Measurements from ENCODE around the gene MGST3. TPM values are rescaled to one million over a fixed set of nuclear protein-coding genes. Genes with fewer than 3 reads are reported as not detected.

Gene MGST3
- total and polyA plus RNA-seq, 2 experiments from 2014 or later, result 84.5 to 262 TPM

DNA sequence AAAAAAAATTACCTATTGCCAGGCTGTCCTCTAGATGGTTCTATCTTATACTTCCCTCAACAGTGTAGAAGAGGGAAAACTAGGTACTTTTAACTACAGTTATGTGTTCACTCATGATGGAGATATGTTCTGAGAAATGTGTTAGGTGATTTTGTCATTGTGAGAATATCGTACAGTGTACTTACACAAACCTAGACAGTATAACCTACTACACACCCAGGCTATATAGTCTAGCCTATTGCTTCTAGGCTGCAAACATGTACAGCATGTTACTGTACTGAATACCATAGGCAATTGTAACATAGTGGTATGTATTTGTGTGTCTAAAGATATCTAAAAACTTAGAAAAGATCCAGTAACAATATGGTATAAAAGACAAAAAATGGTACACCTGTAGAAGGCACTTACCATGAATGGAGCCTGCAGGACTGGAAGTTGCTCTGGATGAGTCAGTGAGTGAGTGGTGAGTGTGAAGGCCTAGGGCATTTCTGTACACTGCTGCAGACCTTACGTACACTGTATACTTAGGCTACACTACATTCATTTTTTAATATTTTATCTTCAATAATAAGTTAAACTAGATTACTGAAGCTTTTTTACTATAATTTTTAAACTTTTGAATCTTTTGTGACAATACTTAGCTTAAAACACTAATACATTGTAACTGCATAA lies 13.2 kb downstream of the MGST3 start (continued):
- TF ChIP-seq, protein P1, sequence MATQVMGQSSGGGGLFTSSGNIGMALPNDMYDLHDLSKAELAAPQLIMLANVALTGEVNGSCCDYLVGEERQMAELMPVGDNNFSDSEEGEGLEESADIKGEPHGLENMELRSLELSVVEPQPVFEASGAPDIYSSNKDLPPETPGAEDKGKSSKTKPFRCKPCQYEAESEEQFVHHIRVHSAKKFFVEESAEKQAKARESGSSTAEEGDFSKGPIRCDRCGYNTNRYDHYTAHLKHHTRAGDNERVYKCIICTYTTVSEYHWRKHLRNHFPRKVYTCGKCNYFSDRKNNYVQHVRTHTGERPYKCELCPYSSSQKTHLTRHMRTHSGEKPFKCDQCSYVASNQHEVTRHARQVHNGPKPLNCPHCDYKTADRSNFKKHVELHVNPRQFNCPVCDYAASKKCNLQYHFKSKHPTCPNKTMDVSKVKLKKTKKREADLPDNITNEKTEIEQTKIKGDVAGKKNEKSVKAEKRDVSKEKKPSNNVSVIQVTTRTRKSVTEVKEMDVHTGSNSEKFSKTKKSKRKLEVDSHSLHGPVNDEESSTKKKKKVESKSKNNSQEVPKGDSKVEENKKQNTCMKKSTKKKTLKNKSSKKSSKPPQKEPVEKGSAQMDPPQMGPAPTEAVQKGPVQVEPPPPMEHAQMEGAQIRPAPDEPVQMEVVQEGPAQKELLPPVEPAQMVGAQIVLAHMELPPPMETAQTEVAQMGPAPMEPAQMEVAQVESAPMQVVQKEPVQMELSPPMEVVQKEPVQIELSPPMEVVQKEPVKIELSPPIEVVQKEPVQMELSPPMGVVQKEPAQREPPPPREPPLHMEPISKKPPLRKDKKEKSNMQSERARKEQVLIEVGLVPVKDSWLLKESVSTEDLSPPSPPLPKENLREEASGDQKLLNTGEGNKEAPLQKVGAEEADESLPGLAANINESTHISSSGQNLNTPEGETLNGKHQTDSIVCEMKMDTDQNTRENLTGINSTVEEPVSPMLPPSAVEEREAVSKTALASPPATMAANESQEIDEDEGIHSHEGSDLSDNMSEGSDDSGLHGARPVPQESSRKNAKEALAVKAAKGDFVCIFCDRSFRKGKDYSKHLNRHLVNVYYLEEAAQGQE (IDR thresholded peaks at IDR 0.05; ENCODE audit: unreplicated experiment), result no peak
- no peak for TF ChIP-seq ZNF114 (CRISPR knock-in tag; IDR thresholded peaks at IDR 0.05)

DNA sequence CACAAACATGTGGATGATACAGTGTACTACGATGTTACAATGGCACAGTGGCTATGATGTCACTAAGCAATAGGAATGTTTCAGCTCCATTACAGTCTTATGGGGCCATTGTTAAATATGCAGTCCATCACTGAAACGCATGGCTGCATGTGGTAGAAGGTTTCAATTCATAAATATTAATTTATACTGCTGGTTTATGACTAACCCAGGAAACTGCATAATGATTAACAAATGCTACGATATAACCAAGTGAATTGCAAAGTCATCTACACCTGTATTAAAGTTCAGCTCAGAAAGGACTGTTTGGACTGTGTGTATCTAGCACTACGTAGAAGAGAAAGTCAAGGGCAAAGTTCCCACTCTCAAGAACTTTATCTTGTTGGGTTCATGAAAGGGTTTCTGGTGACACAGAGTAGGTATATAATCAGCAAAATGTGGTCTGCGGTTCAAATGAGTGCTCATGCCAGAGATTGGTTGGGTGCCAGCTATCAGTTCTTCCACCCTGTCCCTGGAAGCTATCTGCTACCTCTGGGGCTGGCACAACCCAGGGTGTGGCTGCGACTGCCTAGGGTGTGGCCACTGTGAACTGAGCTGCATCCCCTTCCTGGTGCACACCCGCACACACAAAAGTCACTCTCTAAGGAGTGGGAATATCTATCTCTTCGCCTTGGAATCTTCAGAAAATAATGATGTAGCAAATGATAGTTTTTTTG lies 14.8 kb downstream of the MGST3 start:
- no peaks in the 10 kb centered on the region for H3K9me2 ChIP-seq (ENCODE audit: insufficient read depth)
- no peak overlapping the region for H3K4me3 Mint-ChIP-seq
- H3K4me2 ChIP-seq, result no peak overlapping the region
- H3K27ac Mint-ChIP-seq, result no peak overlapping the region
- H3K79me2 ChIP-seq (replicated peaks; ENCODE audit: insufficient read depth), result peaks cover 41% of the 10 kb centered on the region
- H3K4me1 ChIP-seq (ENCODE audit: insufficient read depth), result peaks cover 8% of the 10 kb centered on the region; the same call in 1 of the 2 replicates
- no peaks in the 10 kb centered on the region for H3K27me3 ChIP-seq (ENCODE audit: insufficient read depth)
- no peak for DNase-seq (ENCODE audit: low spot score)
- no peaks in the 10 kb centered on the region for H3F3A ChIP-seq (replicated peaks; ENCODE audit: low read depth)
- H3K27me3 Mint-ChIP-seq (ENCODE audit: insufficient read depth, low read depth, poor library complexity), result no peaks in the 10 kb centered on the region
- no peak overlapping the region for H3K27ac ChIP-seq (ENCODE audit: low read depth)
- no peaks in the 10 kb centered on the region; the same call in 1 of the 2 replicates for H3K36me3 ChIP-seq (ENCODE audit: insufficient read depth)
- H3K36me3 Mint-ChIP-seq (ENCODE audit: low read depth), result peaks cover 1% of the 10 kb centered on the region; the same call in 1 of the 3 replicates
- peaks cover 18% of the 10 kb centered on the region for H4K20me1 ChIP-seq (replicated peaks; ENCODE audit: insufficient read depth)
- ATAC-seq, result no peak
- no peaks in the 10 kb centered on the region for H3K9me3 Mint-ChIP-seq
- no peak overlapping the region for H3K4me3 ChIP-seq
- no peak overlapping the region for H2AFZ ChIP-seq
- H3K4me1 Mint-ChIP-seq, result peaks cover 5% of the 10 kb centered on the region; the same call in 2 of the 3 replicates
- TF ChIP-seq, protein P1 (IDR thresholded peaks at IDR 0.05; ENCODE audit: unreplicated experiment), result no peak
- TF ChIP-seq, protein P2, sequence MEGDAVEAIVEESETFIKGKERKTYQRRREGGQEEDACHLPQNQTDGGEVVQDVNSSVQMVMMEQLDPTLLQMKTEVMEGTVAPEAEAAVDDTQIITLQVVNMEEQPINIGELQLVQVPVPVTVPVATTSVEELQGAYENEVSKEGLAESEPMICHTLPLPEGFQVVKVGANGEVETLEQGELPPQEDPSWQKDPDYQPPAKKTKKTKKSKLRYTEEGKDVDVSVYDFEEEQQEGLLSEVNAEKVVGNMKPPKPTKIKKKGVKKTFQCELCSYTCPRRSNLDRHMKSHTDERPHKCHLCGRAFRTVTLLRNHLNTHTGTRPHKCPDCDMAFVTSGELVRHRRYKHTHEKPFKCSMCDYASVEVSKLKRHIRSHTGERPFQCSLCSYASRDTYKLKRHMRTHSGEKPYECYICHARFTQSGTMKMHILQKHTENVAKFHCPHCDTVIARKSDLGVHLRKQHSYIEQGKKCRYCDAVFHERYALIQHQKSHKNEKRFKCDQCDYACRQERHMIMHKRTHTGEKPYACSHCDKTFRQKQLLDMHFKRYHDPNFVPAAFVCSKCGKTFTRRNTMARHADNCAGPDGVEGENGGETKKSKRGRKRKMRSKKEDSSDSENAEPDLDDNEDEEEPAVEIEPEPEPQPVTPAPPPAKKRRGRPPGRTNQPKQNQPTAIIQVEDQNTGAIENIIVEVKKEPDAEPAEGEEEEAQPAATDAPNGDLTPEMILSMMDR (conservative IDR thresholded peaks at IDR 0.05; ENCODE audit: low read depth in 2 of 2), result no peak
- TF ChIP-seq ZNF331 (CRISPR knock-in tag; IDR thresholded peaks at IDR 0.05; ENCODE audit: low read depth) (no peak), EZH2phosphoT487 (IDR thresholded peaks at IDR 0.05; ENCODE audit: unreplicated experiment) (no peak), JUNB (IDR thresholded peaks at IDR 0.05; ENCODE audit: unreplicated experiment) (no peak), EZH2 (IDR thresholded peaks at IDR 0.05; ENCODE audit: low read depth, unreplicated experiment) (no peak), STAT1 (IDR thresholded peaks at IDR 0.05; ENCODE audit: unreplicated experiment) (no peak), NANOG (IDR thresholded peaks at IDR 0.05; ENCODE audit: borderline replicate concordance) (no peak), POLR2AphosphoS5 (IDR thresholded peaks at IDR 0.05; ENCODE audit: low read depth) (no peak), CREB1 (CRISPR knock-in tag; IDR thresholded peaks at IDR 0.05; ENCODE audit: low read depth) (no peak)
- TF ChIP-seq, protein P3, sequence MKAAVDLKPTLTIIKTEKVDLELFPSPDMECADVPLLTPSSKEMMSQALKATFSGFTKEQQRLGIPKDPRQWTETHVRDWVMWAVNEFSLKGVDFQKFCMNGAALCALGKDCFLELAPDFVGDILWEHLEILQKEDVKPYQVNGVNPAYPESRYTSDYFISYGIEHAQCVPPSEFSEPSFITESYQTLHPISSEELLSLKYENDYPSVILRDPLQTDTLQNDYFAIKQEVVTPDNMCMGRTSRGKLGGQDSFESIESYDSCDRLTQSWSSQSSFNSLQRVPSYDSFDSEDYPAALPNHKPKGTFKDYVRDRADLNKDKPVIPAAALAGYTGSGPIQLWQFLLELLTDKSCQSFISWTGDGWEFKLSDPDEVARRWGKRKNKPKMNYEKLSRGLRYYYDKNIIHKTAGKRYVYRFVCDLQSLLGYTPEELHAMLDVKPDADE (IDR thresholded peaks at IDR 0.05), result no peak
